Measurements from ENCODE around the gene LCE6A.

- TF ChIP-seq CTCF (IDR thresholded peaks at IDR 0.05; ENCODE audit: low read depth, low read length, poor library complexity, severe bottlenecking) (no peak), EZH2phosphoT487 (IDR thresholded peaks at IDR 0.05; ENCODE audit: borderline replicate concordance, low read length) (no peak)
These were observed 25.3 kb upstream of the LCE6A start for GRCh38 chr1:152817309-152817708.
